Brain microvascular endothelial cell (primary cell): ENCODE measurements around the gene FAM240B.

ENCODE experiments used
- DNase-seq: peaks from one replicate; pipeline ENCODE4 v3.0.0-alpha.2; 2020
- H3K27ac ChIP-seq: fragments of 250-450 bp; sonication (Bioruptor Pico); 2 replicates; pipeline ENCODE4 v1.5.1; 2020; ENCODE audit warnings: mild to moderate bottlenecking, moderate library complexity
- H3K27me3 ChIP-seq: fragments of 250-450 bp; sonication (Bioruptor Pico); replicated peaks from 2 replicates; pipeline ENCODE4 v1.5.1; 2020; ENCODE audit warnings: mild to moderate bottlenecking
- H3K36me3 ChIP-seq: fragments of 250-450 bp; sonication (Bioruptor Pico); replicated peaks from 2 replicates; pipeline ENCODE4 v1.5.1; 2020; ENCODE audit warnings: mild to moderate bottlenecking
- H3K4me3 ChIP-seq: 2 replicates; pipeline ENCODE4 v1.5.1; 2011; ENCODE audit warnings: low read depth, mild to moderate bottlenecking, control low read depth, low read length, moderate library complexity
- in situ Hi-C: cut with HindIII; loops from 2 replicates; pipeline ENCODE4 v1.10.0; 2017; ENCODE audit warnings: low sequenced_read_pairs, low pct_ligation_motif_present
- TF ChIP-seq, protein P1 (sequence below): IDR thresholded peaks from 2 replicates; pipeline ENCODE4 v1.5.1; 2011; ENCODE audit warnings: low read depth, mild to moderate bottlenecking, moderate library complexity, low read length, control low read depth, inconsistent platforms; ENCODE audit errors: missing control alignments

FAM240B gene

DNA sequence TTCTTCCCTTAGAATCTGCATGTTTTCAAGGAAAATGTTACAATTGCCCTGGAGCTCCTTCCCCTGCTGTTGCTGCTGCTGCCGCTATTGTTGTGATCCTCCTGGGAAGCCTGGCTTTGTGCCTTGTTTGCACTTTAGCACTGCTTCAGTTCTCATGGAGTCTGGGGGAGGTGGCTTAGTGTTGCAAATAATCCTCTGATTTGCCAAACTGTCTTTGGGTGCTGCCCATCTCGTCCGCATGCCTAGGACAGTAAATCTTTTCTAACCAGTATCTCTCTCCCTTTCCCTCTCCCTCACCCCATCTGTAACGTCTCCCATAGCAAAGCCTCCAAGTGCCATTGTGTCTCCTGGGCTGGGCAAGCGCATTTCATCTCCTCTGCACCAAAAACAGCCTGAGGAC, 30.3 kb downstream of the FAM240B start:
- Histone ChIP-seq H3K27me3 (no peaks in the 10 kb centered on the region), H3K4me3 (no peak overlapping the region), H3K27ac (no peak overlapping the region), H3K36me3 (no peaks in the 10 kb centered on the region)
- in situ Hi-C loops: no loop called here
- TF ChIP-seq, protein P1, sequence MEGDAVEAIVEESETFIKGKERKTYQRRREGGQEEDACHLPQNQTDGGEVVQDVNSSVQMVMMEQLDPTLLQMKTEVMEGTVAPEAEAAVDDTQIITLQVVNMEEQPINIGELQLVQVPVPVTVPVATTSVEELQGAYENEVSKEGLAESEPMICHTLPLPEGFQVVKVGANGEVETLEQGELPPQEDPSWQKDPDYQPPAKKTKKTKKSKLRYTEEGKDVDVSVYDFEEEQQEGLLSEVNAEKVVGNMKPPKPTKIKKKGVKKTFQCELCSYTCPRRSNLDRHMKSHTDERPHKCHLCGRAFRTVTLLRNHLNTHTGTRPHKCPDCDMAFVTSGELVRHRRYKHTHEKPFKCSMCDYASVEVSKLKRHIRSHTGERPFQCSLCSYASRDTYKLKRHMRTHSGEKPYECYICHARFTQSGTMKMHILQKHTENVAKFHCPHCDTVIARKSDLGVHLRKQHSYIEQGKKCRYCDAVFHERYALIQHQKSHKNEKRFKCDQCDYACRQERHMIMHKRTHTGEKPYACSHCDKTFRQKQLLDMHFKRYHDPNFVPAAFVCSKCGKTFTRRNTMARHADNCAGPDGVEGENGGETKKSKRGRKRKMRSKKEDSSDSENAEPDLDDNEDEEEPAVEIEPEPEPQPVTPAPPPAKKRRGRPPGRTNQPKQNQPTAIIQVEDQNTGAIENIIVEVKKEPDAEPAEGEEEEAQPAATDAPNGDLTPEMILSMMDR: no peak
- no peak for DNase-seq

- TF ChIP-seq, protein P1: no peak
- no peak for DNase-seq
- Histone ChIP-seq H3K36me3 (no peaks in the 10 kb centered on the region), H3K27ac (no peak overlapping the region), H3K4me3 (no peak overlapping the region), H3K27me3 (no peaks in the 10 kb centered on the region)
- in situ Hi-C loops: no loop called here
Observed at GRCh38 chr9:38687992-38688391, 31.9 kb downstream of the FAM240B start.

GRCh38 chr9:38687389-38687842, 32.5 kb downstream of the FAM240B start:
- TF ChIP-seq, protein P1: no peak
- Histone ChIP-seq H3K27ac (no peak overlapping the region), H3K36me3 (no peaks in the 10 kb centered on the region), H3K27me3 (no peaks in the 10 kb centered on the region), H3K4me3 (no peak overlapping the region)
- in situ Hi-C loops: no loop called here
- no peak for DNase-seq

- no peak for DNase-seq
- H3K4me3 ChIP-seq: no peak overlapping the region
- H3K36me3 ChIP-seq: no peaks in the 10 kb centered on the region
- in situ Hi-C loops: no loop called here
- no peak overlapping the region for H3K27ac ChIP-seq
- TF ChIP-seq, protein P1: no peak
- no peaks in the 10 kb centered on the region for H3K27me3 ChIP-seq
Observed at GRCh38 chr9:38686933-38687332, 33.0 kb downstream of the FAM240B start.

DNA sequence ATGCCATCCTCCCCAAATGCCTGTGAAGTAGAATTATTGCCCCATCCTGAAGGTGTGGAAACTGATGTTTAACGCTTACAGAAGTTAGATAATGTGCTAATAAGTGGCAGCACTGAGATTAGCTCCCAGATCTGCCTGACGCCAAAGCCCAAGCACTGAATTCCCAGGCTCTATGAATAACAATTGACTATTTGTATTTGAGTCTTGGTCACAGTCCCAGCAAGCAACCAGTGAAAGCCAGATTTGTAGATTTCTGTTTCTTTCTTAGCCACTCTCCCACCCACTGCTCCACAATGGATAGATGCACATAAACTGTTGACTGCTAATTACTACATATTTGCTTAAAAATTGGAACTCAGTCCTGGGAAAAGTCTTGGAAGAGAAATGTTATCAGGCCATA, 34.4 kb downstream of the FAM240B start:
- Histone ChIP-seq H3K27ac (no peak overlapping the region), H3K27me3 (no peaks in the 10 kb centered on the region), H3K4me3 (no peak overlapping the region), H3K36me3 (no peaks in the 10 kb centered on the region)
- in situ Hi-C loops: no loop called here
- TF ChIP-seq, protein P1: no peak
- DNase-seq: no peak

DNA sequence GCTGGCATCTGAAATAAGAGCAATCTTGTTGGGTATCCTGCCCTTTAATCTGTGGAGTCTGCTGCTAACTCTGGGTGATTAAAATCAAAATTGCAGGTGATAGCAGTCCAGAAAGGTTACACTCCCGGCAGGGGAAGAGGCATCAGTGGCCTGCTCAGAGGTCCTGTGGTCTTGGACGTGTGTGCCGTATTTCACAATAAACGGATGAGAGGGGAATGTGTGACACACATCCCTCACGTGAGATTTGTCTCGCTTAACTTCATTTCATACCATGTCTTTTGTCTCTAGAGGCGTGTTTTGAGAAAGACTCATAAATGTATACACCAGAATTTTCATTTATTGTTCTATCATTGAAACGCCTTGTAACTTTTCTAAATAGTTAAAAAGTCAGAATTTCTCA, 36.6 kb downstream of the FAM240B start:
- no peaks in the 10 kb centered on the region for H3K27me3 ChIP-seq
- in situ Hi-C loops: no loop called here
- no peak overlapping the region for H3K4me3 ChIP-seq
- H3K27ac ChIP-seq: no peak overlapping the region
- no peak for DNase-seq
- H3K36me3 ChIP-seq: no peaks in the 10 kb centered on the region
- TF ChIP-seq, protein P1: no peak
